Neural cell (in vitro differentiated cells): Measurements from ENCODE around the gene FRMPD4.

ENCODE experiments used
- EP300 ChIP-seq: fragments of 450-650 bp; conservative IDR thresholded peaks from 2 replicates; pipeline ENCODE4 v1.6.1; 2014; ENCODE audit warnings: antibody characterized with exemption, mild to moderate bottlenecking, moderate library complexity; ENCODE audit not compliant: poor library complexity, severe bottlenecking
- EZH2 ChIP-seq: fragments of 200-600, 300-800 bp; shearing (Covaris generic), sonication (generic); IDR thresholded peaks from 2 replicates; pipeline ENCODE4 v1.6.1; 2014; ENCODE audit warnings: antibody characterized with exemption, low read length, borderline replicate concordance, mild to moderate bottlenecking; ENCODE audit not compliant: insufficient read depth, poor library complexity, severe bottlenecking
- POLR2AphosphoS5 ChIP-seq: IDR thresholded peaks from 2 replicates; pipeline ENCODE4 v1.6.1; 2012
- TF ChIP-seq, protein P1 (sequence below): fragments of 450-650 bp; IDR thresholded peaks from 2 replicates; pipeline ENCODE4 v1.5.1; 2014; ENCODE audit warnings: antibody characterized with exemption, mild to moderate bottlenecking, moderate library complexity; ENCODE audit not compliant: poor library complexity, severe bottlenecking

DNA sequence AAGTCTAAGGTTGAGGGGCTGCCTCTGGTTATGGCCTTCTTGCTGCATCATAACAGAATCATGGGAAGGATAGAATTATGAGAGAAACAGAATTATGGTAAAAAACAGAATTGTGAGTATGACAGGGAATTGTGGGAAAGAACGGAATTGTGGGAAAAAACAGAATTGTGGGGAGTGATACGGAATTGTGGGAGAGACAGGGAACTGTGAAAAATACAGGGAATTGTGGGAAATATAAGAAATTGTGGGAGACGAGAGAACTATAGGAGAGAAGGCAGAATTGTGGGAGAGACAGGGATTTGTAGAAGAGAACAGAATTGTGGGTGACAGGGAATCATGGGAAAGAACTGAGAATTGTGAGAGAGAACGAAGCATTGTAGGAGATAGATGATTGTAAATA is 159.1 kb downstream of the FRMPD4 start:
- TF ChIP-seq EP300 (no peak), POLR2AphosphoS5 (no peak), EZH2 (no peak)
- TF ChIP-seq, protein P1, sequence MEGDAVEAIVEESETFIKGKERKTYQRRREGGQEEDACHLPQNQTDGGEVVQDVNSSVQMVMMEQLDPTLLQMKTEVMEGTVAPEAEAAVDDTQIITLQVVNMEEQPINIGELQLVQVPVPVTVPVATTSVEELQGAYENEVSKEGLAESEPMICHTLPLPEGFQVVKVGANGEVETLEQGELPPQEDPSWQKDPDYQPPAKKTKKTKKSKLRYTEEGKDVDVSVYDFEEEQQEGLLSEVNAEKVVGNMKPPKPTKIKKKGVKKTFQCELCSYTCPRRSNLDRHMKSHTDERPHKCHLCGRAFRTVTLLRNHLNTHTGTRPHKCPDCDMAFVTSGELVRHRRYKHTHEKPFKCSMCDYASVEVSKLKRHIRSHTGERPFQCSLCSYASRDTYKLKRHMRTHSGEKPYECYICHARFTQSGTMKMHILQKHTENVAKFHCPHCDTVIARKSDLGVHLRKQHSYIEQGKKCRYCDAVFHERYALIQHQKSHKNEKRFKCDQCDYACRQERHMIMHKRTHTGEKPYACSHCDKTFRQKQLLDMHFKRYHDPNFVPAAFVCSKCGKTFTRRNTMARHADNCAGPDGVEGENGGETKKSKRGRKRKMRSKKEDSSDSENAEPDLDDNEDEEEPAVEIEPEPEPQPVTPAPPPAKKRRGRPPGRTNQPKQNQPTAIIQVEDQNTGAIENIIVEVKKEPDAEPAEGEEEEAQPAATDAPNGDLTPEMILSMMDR, result no peak
